HG02840 (cell line): ENCODE measurements around the gene FBXL17.

Source experiments
- ATAC-seq: cut with Tn5 transposase; IDR thresholded peaks from one replicate; pipeline ENCODE4 v1.9.1; 2021; ENCODE audit warnings: mild to moderate bottlenecking, moderate library complexity, moderate number of reproducible peaks; ENCODE audit not compliant: unreplicated experiment, low FRiP score

The FBXL17 gene

GRCh38 chr5:107876261-107876660 is 505.6 kb downstream of the FBXL17 start:
- no peak for ATAC-seq

GRCh38 chr5:107875833-107876232 is 506.1 kb downstream of the FBXL17 start:
- ATAC-seq: no peak

GRCh38 chr5:107874795-107875194 is 507.1 kb downstream of the FBXL17 start:
- no peak for ATAC-seq

GRCh38 chr5:107873877-107874276 is 508.0 kb downstream of the FBXL17 start:
- ATAC-seq: no peak

GRCh38 chr5:107871023-107871422 is 510.9 kb downstream of the FBXL17 start:
- ATAC-seq: no peak

GRCh38 chr5:107869438-107870115 is 512.3 kb downstream of the FBXL17 start:
- ATAC-seq: no peak

- no peak for ATAC-seq
Observed at GRCh38 chr5:107868650-107869409, 513.1 kb downstream of the FBXL17 start.

GRCh38 chr5:107867266-107867665 is 514.6 kb downstream of the FBXL17 start:
- no peak for ATAC-seq

- ATAC-seq: no peak
Observed at GRCh38 chr5:107864793-107865192, 517.1 kb downstream of the FBXL17 start.

GRCh38 chr5:107863125-107863524 is 518.8 kb downstream of the FBXL17 start:
- ATAC-seq: no peak

GRCh38 chr5:107861565-107861964 is 520.3 kb downstream of the FBXL17 start:
- no peak for ATAC-seq

GRCh38 chr5:107860044-107860443 is 521.9 kb downstream of the FBXL17 start:
- no peak for ATAC-seq

- ATAC-seq: no peak
Observed at GRCh38 chr5:107858788-107859187, 523.1 kb downstream of the FBXL17 start.

GRCh38 chr5:107858324-107858723 is 523.6 kb downstream of the FBXL17 start:
- ATAC-seq: no peak

- ATAC-seq: no peak
Observed at GRCh38 chr5:107857785-107858184, 524.1 kb downstream of the FBXL17 start.

GRCh38 chr5:107855171-107855570 is 526.7 kb downstream of the FBXL17 start:
- no peak for ATAC-seq

- no peak for ATAC-seq
Observed at GRCh38 chr5:107853696-107854095, 528.2 kb downstream of the FBXL17 start.

- ATAC-seq: no peak
Observed at GRCh38 chr5:107853031-107853430, 528.9 kb downstream of the FBXL17 start.

GRCh38 chr5:107849118-107849517 is 532.8 kb downstream of the FBXL17 start:
- ATAC-seq: no peak

- no peak for ATAC-seq
Observed at GRCh38 chr5:107840592-107840991, 541.3 kb downstream of the FBXL17 start.

GRCh38 chr5:107840161-107840560 is 541.7 kb downstream of the FBXL17 start:
- no peak for ATAC-seq

- ATAC-seq: no peak
Observed at GRCh38 chr5:107835096-107835495, 546.8 kb downstream of the FBXL17 start.
